Stimulated activated CD4-positive, alpha-beta T cell treated with anti-CD3 and anti-CD28 coated beads, Interleukin-15, amount 100 ng/mL, for 48 hours (primary cell): ENCODE data around the gene NFIX.

Source experiments
- DNase-seq, 2 donors: peaks; one replicate each; pipeline ENCODE4 v3.0.0-alpha.2; 2020; ENCODE audit warnings: low read depth in 2 of 2

NFIX gene

GRCh38 chr19:13072188-13072908, 77.1 kb downstream of the NFIX start:
- no peak for DNase-seq

GRCh38 chr19:13073263-13073662, 78.0 kb downstream of the NFIX start:
- no peak for DNase-seq

- DNase-seq, result no peak
These were observed 79.1 kb downstream of the NFIX start for GRCh38 chr19:13074378-13074777.

GRCh38 chr19:13076320-13076719, 81.0 kb downstream of the NFIX start:
- no peak for DNase-seq

- no peak for DNase-seq
These were observed 81.5 kb downstream of the NFIX start for GRCh38 chr19:13076787-13077186.

GRCh38 chr19:13077240-13077639, 82.0 kb downstream of the NFIX start:
- DNase-seq, result no peak

GRCh38 chr19:13078381-13078780, 83.1 kb downstream of the NFIX start:
- DNase-seq, result no peak

GRCh38 chr19:13078897-13079541, 83.7 kb downstream of the NFIX start:
- DNase-seq, result no peak

- DNase-seq, result no peak
These were observed 84.3 kb downstream of the NFIX start for GRCh38 chr19:13079542-13079986.

- DNase-seq, result no peak
These were observed 87.1 kb downstream of the NFIX start for GRCh38 chr19:13082192-13083007.

- DNase-seq, result no peak
These were observed 87.7 kb downstream of the NFIX start for GRCh38 chr19:13083008-13083404.

GRCh38 chr19:13083627-13084026, 88.4 kb downstream of the NFIX start:
- DNase-seq, result no peak

- no peak for DNase-seq
These were observed 90.4 kb downstream of the NFIX start for GRCh38 chr19:13085666-13086065.

- no peak for DNase-seq
These were observed 91.1 kb downstream of the NFIX start for GRCh38 chr19:13086341-13086740.

- DNase-seq, result no peak
These were observed 92.0 kb downstream of the NFIX start for GRCh38 chr19:13087295-13087694.

GRCh38 chr19:13087795-13088537, 92.7 kb downstream of the NFIX start:
- DNase-seq, result no peak

- no peak for DNase-seq
These were observed 94.0 kb downstream of the NFIX start for GRCh38 chr19:13089139-13089856.

- DNase-seq, result no peak
These were observed 94.7 kb downstream of the NFIX start for GRCh38 chr19:13089857-13090507.

- DNase-seq, result no peak
These were observed 95.4 kb downstream of the NFIX start for GRCh38 chr19:13090511-13091231.
